ENCODE measurements around the gene ETHE1. TPM values are rescaled to one million over a fixed set of nuclear protein-coding genes. Genes with fewer than 3 reads are reported as not detected.
A peak's percentile ranks its signal among the peaks of the same experiment; 100 is the strongest.

ETHE1 gene
- total RNA-seq, 1 donor from 2014 or later, result 57.3 TPM

- Mint-ChIP-seq H3K9me3 (peaks cover 3% of the 10 kb centered on the region), H3K4me1 (ENCODE audit: unreplicated experiment) (peaks cover 13% of the 10 kb centered on the region), H3K36me3 (peaks cover 10% of the 10 kb centered on the region), H3K4me3 (no peak overlapping the region), H3K27me3 (no peaks in the 10 kb centered on the region), H3K27ac (peak overlapping the region; percentile 94)
- no peak for TF ChIP-seq CTCF (conservative IDR thresholded peaks at IDR 0.05)
- no peak for DNase-seq (ENCODE audit: extremely low spot score, unreplicated experiment)
These were observed 50.4 kb downstream of the ETHE1 start for GRCh38 chr19:43476606-43477005.

GRCh38 chr19:43474986-43475705 is 51.9 kb downstream of the ETHE1 start:
- no peak for TF ChIP-seq CTCF (conservative IDR thresholded peaks at IDR 0.05)
- H3K4me3 Mint-ChIP-seq, result peak overlapping the region; percentile 85
- H3K27me3 Mint-ChIP-seq, result no peaks in the 10 kb centered on the region
- H3K36me3 Mint-ChIP-seq, result peaks cover 10% of the 10 kb centered on the region
- peak; percentile 97 for DNase-seq (ENCODE audit: extremely low spot score, unreplicated experiment)
- peaks cover 3% of the 10 kb centered on the region for H3K9me3 Mint-ChIP-seq
- peak overlapping the region; percentile 94 for H3K27ac Mint-ChIP-seq
- H3K4me1 Mint-ChIP-seq (ENCODE audit: unreplicated experiment), result peaks cover 13% of the 10 kb centered on the region

- TF ChIP-seq CTCF (conservative IDR thresholded peaks at IDR 0.05), result no peak
- Mint-ChIP-seq H3K36me3 (peaks cover 10% of the 10 kb centered on the region), H3K4me1 (ENCODE audit: unreplicated experiment) (peaks cover 13% of the 10 kb centered on the region), H3K4me3 (peak overlapping the region; percentile 15), H3K9me3 (peaks cover 3% of the 10 kb centered on the region), H3K27ac (peak overlapping the region; percentile 94), H3K27me3 (no peaks in the 10 kb centered on the region)
- no peak for DNase-seq (ENCODE audit: extremely low spot score, unreplicated experiment)
These were observed 52.5 kb downstream of the ETHE1 start for GRCh38 chr19:43474487-43474886.

- Mint-ChIP-seq H3K4me1 (ENCODE audit: unreplicated experiment) (peaks cover 17% of the 10 kb centered on the region), H3K36me3 (peaks cover 4% of the 10 kb centered on the region), H3K27ac (peak overlapping the region; percentile 94), H3K27me3 (no peaks in the 10 kb centered on the region), H3K9me3 (peaks cover 3% of the 10 kb centered on the region), H3K4me3 (peak overlapping the region; percentile 60)
- TF ChIP-seq CTCF (conservative IDR thresholded peaks at IDR 0.05), result no peak
- DNase-seq (ENCODE audit: extremely low spot score, unreplicated experiment), result no peak
These were observed 55.9 kb downstream of the ETHE1 start for GRCh38 chr19:43471091-43471490.

- no peak for TF ChIP-seq CTCF (conservative IDR thresholded peaks at IDR 0.05)
- peak overlapping the region; percentile 3 for H3K4me3 Mint-ChIP-seq
- no peak for DNase-seq (ENCODE audit: extremely low spot score, unreplicated experiment)
- peaks cover 1% of the 10 kb centered on the region for H3K36me3 Mint-ChIP-seq
- H3K27ac Mint-ChIP-seq, result peak overlapping the region; percentile 94
- H3K4me1 Mint-ChIP-seq (ENCODE audit: unreplicated experiment), result peaks cover 13% of the 10 kb centered on the region
- H3K9me3 Mint-ChIP-seq, result no peaks in the 10 kb centered on the region
- H3K27me3 Mint-ChIP-seq, result no peaks in the 10 kb centered on the region
These were observed 56.7 kb downstream of the ETHE1 start for GRCh38 chr19:43470288-43470687.
